Epidermal melanocyte (primary cell): Measurements from ENCODE around the gene CRYBB1.

ENCODE experiments used
- DNase-seq: peaks from one replicate; pipeline ENCODE4 v3.0.0; 2011; ENCODE audit warnings: low spot score; ENCODE audit not compliant: insufficient read length

CRYBB1 gene

DNA sequence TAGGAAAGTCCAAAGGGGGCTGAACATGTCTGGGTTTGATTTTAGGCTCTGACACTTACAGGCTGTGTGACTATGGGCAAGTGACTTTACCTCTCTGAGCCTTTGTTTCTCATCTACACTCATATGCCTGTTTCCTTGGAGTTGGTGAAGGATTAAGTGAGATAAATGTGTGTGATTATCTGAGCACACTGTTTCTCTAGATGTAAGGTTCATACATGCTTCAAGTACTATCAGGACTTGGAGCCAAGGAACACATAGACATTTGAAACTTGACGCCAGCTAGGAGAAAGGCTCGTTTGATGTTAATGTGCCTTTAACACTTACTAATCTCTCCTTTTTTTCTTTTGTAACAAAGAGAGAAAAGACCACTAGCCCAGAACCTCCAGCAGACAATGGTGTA is 9.7 kb downstream of the CRYBB1 start:
- DNase-seq = no peak

DNA sequence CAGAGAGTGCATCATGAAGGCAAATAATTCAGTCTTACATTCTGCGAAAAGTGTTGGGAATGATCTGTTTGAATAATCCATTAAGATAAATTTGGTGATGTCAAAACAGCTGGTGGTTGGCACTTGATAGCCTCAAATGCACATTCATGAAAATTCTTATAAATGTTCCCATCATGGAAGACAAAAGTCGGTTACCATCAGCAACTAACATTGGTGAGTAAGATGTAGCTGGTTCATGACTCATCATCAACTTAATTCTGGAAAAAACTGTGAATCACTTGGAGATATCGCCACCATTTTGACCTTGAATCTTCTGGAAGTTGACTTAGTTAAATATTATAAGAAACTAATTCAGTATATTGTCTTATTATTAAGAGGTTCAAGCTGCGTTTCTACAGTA is 11.2 kb downstream of the CRYBB1 start:
- no peak for DNase-seq

DNA sequence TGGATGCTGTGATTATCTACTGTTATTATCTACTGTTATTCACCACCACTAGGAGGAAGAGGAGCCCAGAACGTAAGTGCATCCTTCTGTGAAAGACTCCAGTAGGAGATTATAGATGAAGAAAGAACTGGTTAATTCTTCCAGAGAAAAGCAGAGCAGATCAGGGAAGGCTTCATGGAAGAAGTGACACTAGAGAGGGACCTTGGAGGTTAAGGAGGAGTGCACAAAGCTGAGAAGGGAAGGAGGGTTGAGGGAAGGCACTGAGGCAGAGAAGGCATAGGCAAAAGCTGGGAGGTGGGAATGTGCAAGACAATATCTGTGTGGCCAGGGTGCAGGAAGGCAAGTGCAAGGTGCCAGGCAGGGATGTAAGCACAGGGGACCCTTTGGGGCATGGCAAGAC is 13.5 kb downstream of the CRYBB1 start:
- no peak for DNase-seq

DNA sequence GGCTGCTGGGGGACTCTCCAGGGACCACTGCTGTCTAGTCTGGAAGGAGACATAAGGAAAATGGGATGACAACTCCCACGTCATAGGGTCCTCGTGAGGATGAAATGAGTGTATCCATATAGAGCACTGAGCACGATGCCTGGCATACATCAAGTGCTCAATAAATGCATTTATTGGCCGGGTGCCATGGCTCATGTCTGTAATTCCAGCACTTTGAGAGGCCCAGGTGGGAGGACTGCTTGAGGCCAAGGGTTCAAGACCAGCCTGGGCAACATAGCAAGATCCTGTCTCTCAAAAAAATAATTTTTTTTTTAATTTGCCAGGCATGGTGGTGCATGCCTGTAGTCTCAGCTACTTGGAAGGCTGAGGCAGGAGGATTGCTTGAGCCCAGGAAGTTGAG is 15.7 kb downstream of the CRYBB1 start:
- DNase-seq = no peak

DNA sequence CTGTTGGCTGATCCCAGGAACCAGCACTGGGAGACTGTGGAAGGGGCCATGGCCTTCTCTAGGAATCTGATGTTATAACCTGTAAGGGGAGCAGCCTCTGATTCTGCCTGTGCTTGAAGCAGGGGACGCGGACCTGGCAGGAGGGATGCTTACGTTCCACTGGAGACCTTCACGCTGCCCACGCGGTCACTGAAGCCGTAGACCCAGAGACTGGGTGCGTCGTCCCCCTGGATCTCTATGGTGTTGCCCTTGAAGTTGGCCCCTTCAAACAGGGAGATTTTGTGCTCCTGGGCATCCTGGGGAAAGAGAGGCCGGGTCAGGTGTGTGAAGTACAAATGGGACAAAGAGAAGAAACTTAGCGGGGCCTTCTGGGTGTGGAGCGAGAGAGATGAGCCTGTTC is 16.1 kb downstream of the CRYBB1 start:
- DNase-seq = no peak

DNA sequence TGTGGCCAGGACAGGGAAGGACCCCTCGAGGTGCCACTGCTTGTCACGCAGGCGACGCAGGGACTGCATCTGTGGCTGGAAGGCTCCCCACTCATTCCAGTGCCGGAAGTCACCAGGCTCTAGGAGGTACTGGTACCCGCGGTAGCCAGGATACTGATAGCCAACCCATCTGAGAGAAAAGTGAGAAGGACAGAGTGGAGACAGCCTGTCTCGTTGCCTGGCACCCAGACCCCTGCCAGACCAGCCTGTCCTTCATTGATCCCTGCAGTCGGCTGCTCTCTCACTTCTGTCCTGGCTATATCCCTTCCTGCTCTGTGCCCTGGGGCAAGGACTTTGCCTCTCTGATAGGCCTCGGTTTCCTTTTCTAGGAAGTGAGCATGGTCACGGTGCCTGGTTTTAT is 18.3 kb downstream of the CRYBB1 start:
- no peak for DNase-seq

DNA sequence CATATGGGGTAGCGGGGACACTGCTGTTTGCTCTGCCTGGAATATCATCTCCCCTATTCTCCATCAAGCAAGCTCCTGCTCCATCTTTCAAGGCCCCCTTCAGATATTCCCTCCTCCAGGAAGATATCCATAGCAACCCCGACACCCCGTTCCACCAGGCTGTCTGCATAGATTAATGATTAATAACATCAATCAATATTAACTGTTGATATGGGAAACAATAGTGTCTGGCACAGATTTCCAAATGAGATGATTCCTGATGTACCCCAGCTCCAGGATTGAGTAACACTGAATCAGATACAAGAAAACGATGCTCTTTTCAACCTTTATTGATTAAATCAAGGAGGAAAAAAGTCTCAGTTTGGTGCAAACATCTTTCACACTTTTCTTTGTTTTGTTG is 20.3 kb downstream of the CRYBB1 start:
- no peak for DNase-seq

DNA sequence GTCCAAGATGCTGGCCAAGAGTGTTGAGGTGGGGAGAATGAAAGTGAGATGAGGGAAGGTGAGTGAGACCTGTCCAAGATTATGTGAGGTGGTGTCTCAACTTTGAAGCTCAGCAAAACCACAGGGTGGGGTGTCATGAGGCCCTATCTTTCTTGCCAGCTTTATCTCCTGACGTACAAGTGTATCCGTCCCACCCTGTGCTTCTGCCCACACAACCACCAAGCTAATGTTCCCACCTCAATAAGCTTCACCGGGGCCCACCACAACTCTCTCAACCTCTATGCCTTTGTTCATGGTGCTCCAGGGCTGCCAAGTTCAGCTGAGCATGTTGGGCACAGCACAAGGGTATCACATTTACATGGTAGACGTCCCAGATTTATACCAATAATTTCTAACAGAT is 20.8 kb downstream of the CRYBB1 start:
- no peak for DNase-seq

DNA sequence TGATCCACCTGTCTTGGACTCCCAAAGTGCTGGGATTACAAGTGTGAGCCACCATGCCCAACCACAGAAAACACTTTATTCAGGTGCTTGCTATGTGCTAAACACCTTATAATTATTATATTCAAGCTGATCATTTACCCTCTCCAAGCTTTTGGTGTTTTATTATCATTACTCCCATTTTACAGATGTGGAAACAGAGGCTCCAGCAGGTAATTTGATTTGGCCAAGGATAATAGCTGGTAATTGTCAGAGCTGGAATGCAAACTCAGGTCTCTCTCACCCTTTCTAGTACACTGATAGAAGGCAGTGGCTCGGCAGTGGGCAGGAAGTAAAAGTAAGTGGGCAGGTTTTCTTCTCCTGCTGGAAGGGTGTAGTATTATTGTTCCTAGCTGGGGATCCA is 24.1 kb downstream of the CRYBB1 start:
- no peak for DNase-seq

DNA sequence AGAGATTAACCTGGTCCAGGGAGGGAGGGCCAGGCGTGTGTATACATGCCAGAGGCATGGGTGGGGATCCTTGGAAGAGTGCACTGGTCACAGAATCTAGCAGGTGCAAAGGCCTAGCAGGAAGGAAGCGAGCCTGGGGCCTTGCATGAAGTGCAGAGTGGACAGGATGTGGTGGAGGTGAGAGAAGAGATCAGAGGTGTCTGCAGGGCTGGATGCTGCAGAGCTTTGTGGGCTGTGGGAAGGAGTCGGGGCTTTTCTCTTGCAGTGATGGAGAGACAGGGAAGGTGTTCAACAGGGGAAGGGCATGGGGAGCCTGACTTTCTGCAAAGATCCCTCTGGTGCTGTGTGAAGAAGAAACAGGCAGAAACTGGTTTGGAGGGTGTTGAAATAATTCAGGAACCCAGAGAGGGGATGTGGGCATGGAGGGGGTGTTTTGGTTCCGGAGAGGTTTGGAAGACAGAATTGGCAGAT is 25.4 kb downstream of the CRYBB1 start:
- DNase-seq = no peak

DNA sequence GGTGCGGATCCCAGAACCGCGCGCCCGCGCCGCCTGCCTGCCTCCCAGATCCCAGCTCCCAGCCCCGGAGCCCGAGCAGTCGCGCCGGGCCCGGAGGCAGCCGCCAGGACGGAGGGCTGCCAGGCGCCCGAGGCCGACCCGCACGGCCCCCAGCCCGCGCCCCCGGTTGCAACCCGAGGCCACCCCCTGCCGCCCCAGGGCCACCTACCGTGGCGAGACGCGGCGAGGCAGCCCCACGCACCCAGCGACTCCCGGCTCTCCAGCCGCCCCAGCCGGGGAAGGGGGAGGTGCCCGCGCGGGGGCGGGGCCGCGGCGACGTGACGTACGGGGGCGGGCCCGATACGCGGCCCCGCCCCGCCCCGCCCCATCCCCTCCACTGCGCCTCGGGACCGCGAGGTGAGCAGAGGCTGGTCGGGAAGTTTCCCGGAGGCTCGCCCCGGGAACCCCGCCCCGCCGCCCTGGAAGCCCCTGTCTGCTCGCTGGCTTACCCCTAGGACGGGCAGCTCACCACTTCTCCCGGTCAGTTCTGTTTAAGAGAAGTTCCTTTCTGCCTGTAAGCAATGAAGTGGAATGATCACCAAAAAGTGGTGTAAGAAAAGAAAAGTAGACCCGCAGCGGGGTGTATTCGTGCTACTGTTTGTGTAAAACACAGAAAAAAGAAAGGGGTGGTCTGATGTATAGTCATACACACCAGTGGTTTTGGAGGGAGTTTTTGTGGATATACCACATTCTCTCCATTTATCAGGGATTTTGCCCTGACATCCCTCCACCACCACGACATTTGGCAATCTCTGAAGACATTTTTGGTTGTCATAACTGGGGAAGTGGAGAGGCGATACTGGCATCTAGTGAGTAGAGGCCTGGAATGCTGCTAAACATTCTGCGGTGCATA is 27.7 kb downstream of the CRYBB1 start, which contains the start of gene TPST2:
Gene TPST2 (minus strand): TSS at position 288 of the 892 bp plus-strand sequence. CDS start 48,502 bp downstream, outside the sequence.
- DNase-seq = peak; percentile 76

DNA sequence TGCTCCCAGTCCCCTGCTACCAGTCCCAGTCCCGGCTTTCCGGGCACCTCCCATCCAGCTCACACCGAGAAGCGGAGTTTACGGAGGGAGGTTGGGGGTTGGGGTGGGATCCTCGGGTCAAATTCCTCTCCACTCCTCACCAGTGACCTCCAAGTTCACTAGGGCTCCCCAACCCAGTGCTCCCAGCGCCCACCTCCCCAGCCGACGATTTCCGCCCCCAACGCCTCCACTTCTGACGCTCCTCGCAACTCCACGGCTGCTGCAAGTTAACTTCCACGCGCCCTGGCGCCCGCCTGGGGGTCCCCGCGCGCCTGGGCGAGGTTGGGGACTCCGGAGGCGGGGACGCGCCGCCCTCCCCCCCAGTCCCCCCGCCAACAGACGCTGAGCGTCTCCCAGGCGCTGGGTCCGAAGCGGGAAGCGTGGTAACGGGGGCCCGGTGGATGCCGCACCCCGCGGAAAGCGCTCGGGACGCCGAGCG is 28.4 kb downstream of the CRYBB1 start:
- no peak for DNase-seq

DNA sequence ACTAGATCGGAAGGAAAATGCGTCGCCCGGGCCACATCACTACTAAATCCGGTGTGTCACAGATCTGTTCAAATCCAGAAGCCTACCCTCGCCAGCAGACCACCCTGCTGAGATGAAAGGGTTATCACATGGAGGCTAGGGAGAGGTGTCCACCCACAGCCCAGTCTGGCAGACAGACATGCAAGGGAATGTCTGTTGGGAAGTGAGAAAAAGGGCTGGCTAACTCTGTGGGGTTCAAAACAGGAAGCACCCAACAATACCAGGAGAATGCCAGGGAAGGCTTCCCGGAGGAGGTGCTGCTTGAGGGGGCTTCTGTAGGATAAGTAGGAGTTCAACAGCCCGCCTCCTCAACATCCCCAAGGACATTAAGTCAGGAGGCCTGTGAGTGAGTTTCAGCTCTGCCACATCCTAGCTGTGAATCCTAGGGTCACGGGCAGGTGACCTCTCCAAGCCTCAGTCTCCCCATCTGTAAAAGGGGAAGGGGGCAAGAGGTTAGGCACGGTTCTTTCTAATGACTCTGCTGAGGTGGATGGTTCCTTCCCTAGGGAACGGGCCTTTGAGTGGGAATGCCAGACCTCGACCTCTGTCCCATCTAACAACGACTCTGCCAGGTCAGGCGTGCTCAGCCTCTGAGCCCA is 29.0 kb downstream of the CRYBB1 start:
- no peak for DNase-seq

DNA sequence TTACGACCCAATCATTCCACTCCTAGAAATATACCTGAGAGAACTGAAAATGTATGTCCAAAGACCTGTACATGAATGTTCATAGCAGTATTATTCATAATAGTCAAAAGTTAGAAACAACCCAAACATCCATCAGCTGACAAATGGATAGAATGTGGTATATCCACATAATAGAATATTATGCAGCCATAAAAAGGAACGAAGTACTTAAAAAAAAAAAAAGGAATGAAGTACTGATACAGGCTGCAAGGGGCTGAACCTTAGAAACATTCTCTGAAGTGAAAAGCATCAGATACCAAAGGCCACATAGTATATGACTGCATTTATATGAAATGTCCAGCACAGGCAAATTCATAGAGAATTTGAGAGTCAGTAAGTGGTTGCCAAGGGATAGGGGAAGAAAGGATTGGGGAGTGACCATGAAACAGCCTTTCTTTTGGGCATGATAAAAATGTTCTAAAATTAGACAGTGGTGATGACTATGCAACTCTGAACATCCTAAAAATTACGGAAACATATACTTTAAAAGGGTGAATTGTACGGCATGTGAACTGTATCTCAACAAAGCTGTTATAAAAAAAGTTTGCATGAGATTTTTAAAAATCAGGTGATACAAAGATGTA is 29.7 kb downstream of the CRYBB1 start:
- DNase-seq = no peak

DNA sequence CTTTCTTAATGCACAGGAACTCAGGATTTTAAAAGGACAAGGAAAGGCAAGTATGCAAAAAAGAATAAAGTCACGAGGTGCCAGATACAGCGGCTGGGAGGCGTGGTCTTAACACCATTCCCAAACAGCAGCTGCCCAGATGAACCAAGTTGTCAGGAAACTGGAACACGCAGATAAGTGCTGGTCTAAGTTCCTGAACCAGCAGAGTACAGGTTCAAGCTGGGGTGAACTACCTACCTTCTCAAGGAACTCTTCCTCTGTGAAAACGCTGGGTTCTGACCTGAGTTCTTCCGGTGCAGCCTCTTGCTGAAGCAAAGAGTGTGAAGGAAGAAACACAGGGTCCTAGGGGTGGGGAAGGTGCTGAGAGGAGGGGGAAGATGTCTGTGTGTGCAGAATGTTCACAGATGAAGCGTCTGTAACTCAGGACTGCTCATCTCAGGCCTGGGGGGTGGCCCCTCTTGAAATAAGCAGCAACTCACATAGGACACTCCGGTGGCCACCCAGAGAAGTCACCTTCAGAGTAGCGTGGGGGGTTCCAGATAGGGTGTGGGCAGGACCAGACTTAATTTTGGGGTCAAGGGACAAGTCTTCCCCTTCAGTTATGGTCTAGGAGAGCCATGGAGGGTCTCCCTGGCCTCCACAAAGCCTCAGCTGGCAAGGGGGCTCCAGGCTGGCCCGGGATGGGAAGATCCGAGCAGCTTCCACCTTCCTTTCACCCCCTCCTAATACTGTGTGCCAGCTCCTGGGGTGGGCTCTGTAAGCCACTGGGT is 31.1 kb downstream of the CRYBB1 start:
- DNase-seq = no peak

DNA sequence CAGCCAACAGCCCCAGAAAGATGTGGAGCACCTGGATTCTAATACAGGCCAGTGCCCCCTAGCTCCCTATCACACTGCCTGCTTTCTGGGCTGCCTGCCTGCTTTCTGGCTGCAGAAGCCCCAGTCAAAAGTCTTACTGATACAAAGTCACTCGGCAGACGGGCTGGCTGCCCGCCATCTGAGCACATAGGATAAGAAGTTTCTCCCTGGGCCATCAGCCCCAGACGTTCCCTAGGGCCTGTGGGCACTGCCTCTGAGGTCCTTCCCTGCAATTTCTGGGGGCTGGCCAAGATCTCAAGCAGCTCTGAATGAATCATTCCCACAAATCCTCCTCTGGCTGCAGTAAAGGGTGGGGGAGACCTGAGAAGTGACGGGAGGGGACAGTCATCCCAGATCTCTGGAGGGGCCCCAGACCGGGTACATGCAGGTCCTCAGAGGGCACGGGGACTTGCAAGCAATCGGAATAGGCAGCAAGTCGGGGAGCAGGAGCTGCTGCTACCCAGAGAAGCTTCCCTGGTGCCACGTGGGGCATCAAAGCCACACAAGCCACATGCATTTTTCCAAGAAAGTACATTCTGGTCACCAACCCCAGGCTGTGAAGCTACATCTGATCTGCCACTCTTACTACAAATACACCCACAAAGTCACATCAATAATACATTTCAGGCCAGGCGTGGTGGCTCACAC is 32.6 kb downstream of the CRYBB1 start:
- DNase-seq = no peak

DNA sequence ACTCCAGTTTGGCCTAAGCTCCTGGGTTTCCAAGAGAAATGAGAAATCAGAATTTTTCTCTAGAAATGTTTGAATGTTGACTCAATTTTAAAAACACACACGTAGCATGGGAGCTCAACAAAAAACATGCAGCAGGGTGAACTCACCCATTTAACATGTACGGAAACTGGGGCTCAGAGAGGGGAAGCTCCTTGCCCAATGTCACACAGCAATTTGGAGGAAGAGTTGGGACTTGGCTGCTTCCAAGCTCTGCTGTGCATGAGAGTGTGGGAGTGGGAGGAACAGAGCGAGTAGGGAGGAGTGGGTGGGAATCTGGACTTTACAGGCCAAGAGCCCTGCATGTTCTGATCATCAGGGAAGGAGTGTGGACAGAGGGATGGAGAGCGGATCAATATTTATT is 33.8 kb downstream of the CRYBB1 start:
- no peak for DNase-seq

DNA sequence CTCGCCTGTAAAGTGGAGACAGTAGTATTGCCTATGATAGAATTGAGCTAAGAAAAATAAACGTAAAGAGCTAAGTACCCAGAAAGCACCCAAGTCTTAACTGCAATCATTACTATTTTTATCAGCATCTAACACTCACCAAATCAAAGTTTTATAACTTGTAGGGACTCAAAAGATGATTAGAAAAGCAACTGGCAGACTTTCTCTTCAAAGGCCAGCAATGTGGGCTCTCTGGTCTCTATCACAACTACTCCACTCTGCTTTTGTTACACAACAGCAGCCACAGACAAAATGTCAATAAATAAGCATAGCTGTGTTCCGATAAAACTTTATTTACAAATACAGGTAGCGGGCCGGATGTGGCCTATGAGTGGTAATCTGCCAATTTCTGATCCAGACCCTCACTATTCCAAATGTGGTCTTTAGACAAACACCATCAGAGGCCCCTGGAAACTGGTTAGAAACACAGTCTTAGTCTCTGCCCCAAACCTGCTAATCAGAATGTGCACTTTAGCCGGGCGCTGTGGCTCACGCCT is 36.1 kb downstream of the CRYBB1 start:
- DNase-seq = no peak

DNA sequence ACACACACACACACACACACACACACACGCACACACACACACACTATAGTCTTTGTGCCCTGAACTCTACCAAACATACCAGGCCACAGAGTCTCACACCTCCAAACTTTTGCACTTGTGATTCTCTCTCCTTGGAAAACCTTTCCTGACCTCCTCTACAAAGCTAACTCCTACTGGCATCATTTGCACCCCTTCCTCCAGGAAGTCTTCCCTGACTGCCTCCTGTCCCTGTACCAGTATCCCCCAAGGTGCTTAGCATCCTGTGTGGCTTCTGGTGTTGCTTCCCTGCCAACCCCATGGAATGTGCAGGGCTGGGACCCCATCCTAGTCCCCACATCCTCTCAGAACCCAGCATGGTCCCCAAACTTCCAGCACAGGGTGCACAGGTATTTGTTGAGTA is 36.8 kb downstream of the CRYBB1 start:
- no peak for DNase-seq

DNA sequence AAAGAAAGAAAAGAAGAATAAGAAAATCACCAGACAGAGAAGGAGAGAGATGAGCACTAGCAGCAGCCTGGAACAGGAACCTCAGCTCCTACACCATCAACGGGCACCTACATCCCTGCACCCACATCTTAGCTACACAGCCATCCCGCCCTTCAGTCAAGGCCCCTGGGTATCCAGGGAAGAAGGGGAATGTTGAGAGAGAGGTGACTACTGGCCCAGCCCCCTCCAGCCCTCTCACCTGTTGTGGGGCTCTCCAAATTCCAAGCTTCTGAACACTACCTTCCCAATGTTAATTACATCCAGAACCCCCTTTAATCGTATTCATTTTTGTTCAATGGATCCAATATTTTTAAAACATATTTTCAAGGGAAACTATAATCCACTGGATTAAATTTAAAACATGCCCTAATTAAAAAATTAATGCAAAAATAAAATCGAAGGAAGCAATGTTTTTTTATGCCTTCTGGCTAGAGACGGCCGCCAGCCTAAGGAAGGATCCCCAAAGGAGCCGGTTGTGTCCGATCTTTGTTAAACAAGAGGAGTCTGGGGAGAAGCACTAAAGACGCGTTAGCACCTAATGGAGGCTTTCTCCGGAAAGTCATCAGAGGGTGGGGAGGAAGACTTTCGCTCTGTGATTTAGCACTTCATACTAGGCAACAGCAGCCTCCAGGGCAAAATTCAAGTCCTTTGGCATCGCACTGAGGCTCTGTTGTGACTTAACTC is 37.4 kb downstream of the CRYBB1 start:
- DNase-seq = no peak
